AG20443 (cell line): Measurements from ENCODE around the gene FRYL.
"Not testable (repeated sequence)": the region's sequence is repeated elsewhere in the genome, so short reads cannot be mapped to it uniquely, and the experiment has no call there.

Source experiments
- DNase-seq: peaks from one replicate; pipeline ENCODE4 v3.0.0; 2012; ENCODE audit warnings: low spot score, mixed read lengths

Gene FRYL

GRCh38 chr4:48698029-48698971 lies 81.8 kb downstream of the FRYL start:
- DNase-seq = peak; percentile 55

GRCh38 chr4:48697516-48697915 lies 82.6 kb downstream of the FRYL start:
- not testable (repeated sequence) for DNase-seq

GRCh38 chr4:48694824-48695223 lies 85.3 kb downstream of the FRYL start:
- no peak for DNase-seq

- DNase-seq = no peak
Observed at GRCh38 chr4:48693856-48694574, 86.1 kb downstream of the FRYL start.

- DNase-seq = no peak
Observed at GRCh38 chr4:48692897-48693296, 87.2 kb downstream of the FRYL start.

GRCh38 chr4:48692044-48692443 lies 88.0 kb downstream of the FRYL start:
- DNase-seq = no peak

GRCh38 chr4:48688953-48689352 lies 91.1 kb downstream of the FRYL start:
- DNase-seq = no peak

GRCh38 chr4:48687313-48688051 lies 92.6 kb downstream of the FRYL start:
- DNase-seq = no peak

- no peak for DNase-seq
Observed at GRCh38 chr4:48686369-48686768, 93.7 kb downstream of the FRYL start.

- no peak for DNase-seq
Observed at GRCh38 chr4:48683784-48684666, 96.1 kb downstream of the FRYL start.

- not testable (repeated sequence) for DNase-seq
Observed at GRCh38 chr4:48682870-48683269, 97.2 kb downstream of the FRYL start.

GRCh38 chr4:48681856-48682255 lies 98.2 kb downstream of the FRYL start:
- DNase-seq = no peak

GRCh38 chr4:48680848-48681568 lies 99.1 kb downstream of the FRYL start:
- DNase-seq = no peak

GRCh38 chr4:48673537-48673936 lies 106.5 kb downstream of the FRYL start:
- no peak for DNase-seq

- DNase-seq = no peak
Observed at GRCh38 chr4:48670587-48670986, 109.5 kb downstream of the FRYL start.

GRCh38 chr4:48669086-48669485 lies 111.0 kb downstream of the FRYL start:
- no peak for DNase-seq

- DNase-seq = no peak
Observed at GRCh38 chr4:48668254-48669017, 111.6 kb downstream of the FRYL start.

GRCh38 chr4:48667148-48667547 lies 112.9 kb downstream of the FRYL start:
- DNase-seq = no peak

GRCh38 chr4:48665555-48666186 lies 114.4 kb downstream of the FRYL start:
- no peak for DNase-seq

GRCh38 chr4:48664938-48665337 lies 115.1 kb downstream of the FRYL start:
- DNase-seq = no peak
